ENCODE measurements around the gene TRAPPC11.

TRAPPC11 gene

DNA sequence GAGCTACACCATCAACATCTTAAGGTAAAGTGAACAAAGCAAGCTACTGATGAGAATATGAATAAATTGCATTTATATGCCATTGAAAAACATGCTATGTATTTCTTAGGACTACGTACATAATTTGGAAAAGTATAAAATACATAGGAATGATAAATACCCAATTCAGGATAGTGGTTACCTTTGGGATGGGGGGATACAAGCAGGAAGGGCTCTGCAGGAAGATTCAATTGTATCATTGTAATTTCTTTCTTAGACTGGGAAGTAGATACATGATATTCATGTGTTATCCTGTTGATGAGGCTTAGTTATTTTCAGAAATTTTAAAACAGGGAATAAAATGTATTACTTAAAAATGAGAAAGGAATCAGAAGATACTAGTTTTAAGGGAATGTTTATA is 43.4 kb downstream of the TRAPPC11 start:
- H3K27ac ChIP-seq (ENCODE audit: poor library complexity, severe bottlenecking): no peak overlapping the region
- H3K9me3 ChIP-seq (ENCODE audit: severe bottlenecking): no peaks in the 10 kb centered on the region
- no peaks in the 10 kb centered on the region for H3K27me3 ChIP-seq (ENCODE audit: insufficient read depth, poor library complexity, severe bottlenecking)
- ATAC-seq (ENCODE audit: low read depth): no peak
- no peaks in the 10 kb centered on the region for H3K4me1 ChIP-seq (ENCODE audit: insufficient read depth, poor library complexity, severe bottlenecking)
- H3K36me3 ChIP-seq (ENCODE audit: low read depth): peaks cover 81% of the 10 kb centered on the region
- TF ChIP-seq, protein P1, sequence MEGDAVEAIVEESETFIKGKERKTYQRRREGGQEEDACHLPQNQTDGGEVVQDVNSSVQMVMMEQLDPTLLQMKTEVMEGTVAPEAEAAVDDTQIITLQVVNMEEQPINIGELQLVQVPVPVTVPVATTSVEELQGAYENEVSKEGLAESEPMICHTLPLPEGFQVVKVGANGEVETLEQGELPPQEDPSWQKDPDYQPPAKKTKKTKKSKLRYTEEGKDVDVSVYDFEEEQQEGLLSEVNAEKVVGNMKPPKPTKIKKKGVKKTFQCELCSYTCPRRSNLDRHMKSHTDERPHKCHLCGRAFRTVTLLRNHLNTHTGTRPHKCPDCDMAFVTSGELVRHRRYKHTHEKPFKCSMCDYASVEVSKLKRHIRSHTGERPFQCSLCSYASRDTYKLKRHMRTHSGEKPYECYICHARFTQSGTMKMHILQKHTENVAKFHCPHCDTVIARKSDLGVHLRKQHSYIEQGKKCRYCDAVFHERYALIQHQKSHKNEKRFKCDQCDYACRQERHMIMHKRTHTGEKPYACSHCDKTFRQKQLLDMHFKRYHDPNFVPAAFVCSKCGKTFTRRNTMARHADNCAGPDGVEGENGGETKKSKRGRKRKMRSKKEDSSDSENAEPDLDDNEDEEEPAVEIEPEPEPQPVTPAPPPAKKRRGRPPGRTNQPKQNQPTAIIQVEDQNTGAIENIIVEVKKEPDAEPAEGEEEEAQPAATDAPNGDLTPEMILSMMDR (IDR thresholded peaks at IDR 0.05; ENCODE audit: poor library complexity, severe bottlenecking): no peak
- H3K4me3 ChIP-seq (ENCODE audit: severe bottlenecking): no peak overlapping the region
- DNase-seq (ENCODE audit: low spot score): no peak

- Histone ChIP-seq H3K27ac (ENCODE audit: poor library complexity, severe bottlenecking) (no peak overlapping the region), H3K4me1 (ENCODE audit: insufficient read depth, poor library complexity, severe bottlenecking) (no peaks in the 10 kb centered on the region), H3K4me3 (ENCODE audit: severe bottlenecking) (no peak overlapping the region), H3K36me3 (ENCODE audit: low read depth) (peaks cover 12% of the 10 kb centered on the region), H3K27me3 (ENCODE audit: insufficient read depth, poor library complexity, severe bottlenecking) (no peaks in the 10 kb centered on the region), H3K9me3 (ENCODE audit: severe bottlenecking) (no peaks in the 10 kb centered on the region)
- DNase-seq (ENCODE audit: low spot score): no peak
- no peak for ATAC-seq (ENCODE audit: low read depth)
- TF ChIP-seq, protein P1 (IDR thresholded peaks at IDR 0.05; ENCODE audit: poor library complexity, severe bottlenecking): no peak
These were observed 55.5 kb downstream of the TRAPPC11 start for GRCh38 chr4:183714626-183715025.

DNA sequence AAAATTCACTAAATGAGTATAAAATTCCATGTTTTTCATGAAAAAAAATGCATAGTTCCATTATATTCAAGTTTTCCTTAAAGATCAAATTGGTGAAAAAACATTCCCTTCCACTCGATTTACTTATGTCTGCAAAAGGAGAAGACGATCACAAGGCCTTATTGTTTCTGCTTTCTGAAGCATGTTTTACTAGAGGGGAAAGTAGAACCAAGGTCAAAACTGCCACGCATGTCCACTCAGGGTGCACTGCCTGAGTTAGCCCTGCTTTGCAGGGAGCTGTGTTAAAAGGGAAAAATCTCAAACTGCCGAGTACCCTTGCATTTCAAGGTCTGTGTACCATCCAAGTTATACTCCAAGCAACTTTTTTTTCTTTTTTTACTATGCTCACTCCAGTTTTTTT is 57.2 kb downstream of the TRAPPC11 start:
- Histone ChIP-seq H3K9me3 (ENCODE audit: severe bottlenecking) (no peaks in the 10 kb centered on the region), H3K4me3 (ENCODE audit: severe bottlenecking) (no peak overlapping the region), H3K27me3 (ENCODE audit: insufficient read depth, poor library complexity, severe bottlenecking) (no peaks in the 10 kb centered on the region), H3K4me1 (ENCODE audit: insufficient read depth, poor library complexity, severe bottlenecking) (no peaks in the 10 kb centered on the region), H3K27ac (ENCODE audit: poor library complexity, severe bottlenecking) (no peak overlapping the region), H3K36me3 (ENCODE audit: low read depth) (peaks cover 12% of the 10 kb centered on the region)
- no peak for ATAC-seq (ENCODE audit: low read depth)
- TF ChIP-seq, protein P1 (IDR thresholded peaks at IDR 0.05; ENCODE audit: poor library complexity, severe bottlenecking): no peak
- DNase-seq (ENCODE audit: low spot score): no peak

- H3K27ac ChIP-seq (ENCODE audit: poor library complexity, severe bottlenecking): no peak overlapping the region
- no peak for DNase-seq (ENCODE audit: low spot score)
- no peaks in the 10 kb centered on the region for H3K36me3 ChIP-seq (ENCODE audit: low read depth)
- H3K9me3 ChIP-seq (ENCODE audit: severe bottlenecking): no peaks in the 10 kb centered on the region
- H3K4me1 ChIP-seq (ENCODE audit: insufficient read depth, poor library complexity, severe bottlenecking): no peaks in the 10 kb centered on the region
- no peaks in the 10 kb centered on the region for H3K27me3 ChIP-seq (ENCODE audit: insufficient read depth, poor library complexity, severe bottlenecking)
- no peak overlapping the region for H3K4me3 ChIP-seq (ENCODE audit: severe bottlenecking)
- ATAC-seq (ENCODE audit: low read depth): no peak
- TF ChIP-seq, protein P1 (IDR thresholded peaks at IDR 0.05; ENCODE audit: poor library complexity, severe bottlenecking): no peak
These were observed 59.8 kb downstream of the TRAPPC11 start for GRCh38 chr4:183718876-183719275.

DNA sequence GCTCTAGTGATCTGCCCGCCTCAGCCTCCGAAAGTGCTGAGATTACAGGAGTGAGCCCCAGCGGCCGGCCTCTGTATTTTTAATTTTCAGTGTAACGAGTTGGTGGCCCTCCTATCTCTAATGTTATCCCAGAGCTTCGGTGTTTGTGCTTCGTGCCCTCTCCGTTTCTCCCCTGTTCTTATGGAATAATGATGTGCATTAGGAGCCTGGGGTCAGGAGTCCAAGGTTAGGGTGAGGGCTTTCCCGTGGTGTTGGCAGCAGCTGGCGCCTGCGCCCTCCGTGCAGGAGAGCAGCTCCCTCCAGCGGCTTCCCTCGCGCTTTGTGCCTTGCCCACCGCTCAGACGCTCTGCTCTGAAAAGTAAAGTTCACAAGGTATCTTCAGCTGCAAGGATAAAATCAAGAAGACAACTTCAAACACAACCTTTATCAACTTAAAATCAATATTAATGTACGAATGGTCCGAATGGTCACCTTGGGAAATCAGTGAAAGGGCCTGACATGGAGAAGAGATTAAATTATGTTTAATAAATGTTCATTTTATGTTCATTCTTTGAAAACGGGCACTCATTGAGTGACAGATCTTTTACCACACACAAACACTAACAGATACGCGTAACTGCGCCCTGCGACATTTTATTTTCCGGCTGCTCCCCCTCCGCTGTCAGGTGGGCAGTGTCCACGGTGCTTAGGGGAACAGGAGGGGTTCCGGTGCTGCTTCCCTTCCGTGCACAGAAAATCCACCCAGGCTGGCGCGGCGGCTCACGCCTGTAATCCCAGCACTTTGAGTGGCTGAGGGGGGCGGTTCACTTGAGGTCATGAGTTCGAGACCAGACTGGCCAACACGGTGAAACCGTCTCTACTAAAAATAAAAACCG is 62.4 kb downstream of the TRAPPC11 start:
- H3K9me3 ChIP-seq (ENCODE audit: severe bottlenecking): no peaks in the 10 kb centered on the region
- no peaks in the 10 kb centered on the region for H3K4me1 ChIP-seq (ENCODE audit: insufficient read depth, poor library complexity, severe bottlenecking)
- DNase-seq (ENCODE audit: low spot score) (no peak), ATAC-seq (ENCODE audit: low read depth) (no peak)
- no peak overlapping the region for H3K4me3 ChIP-seq (ENCODE audit: severe bottlenecking)
- TF ChIP-seq, protein P1 (IDR thresholded peaks at IDR 0.05; ENCODE audit: poor library complexity, severe bottlenecking): no peak
- no peak overlapping the region for H3K27ac ChIP-seq (ENCODE audit: poor library complexity, severe bottlenecking)
- H3K27me3 ChIP-seq (ENCODE audit: insufficient read depth, poor library complexity, severe bottlenecking): no peaks in the 10 kb centered on the region
- H3K36me3 ChIP-seq (ENCODE audit: low read depth): no peaks in the 10 kb centered on the region

Measured in RWPE2 (cell line).